SU-DHL-6 (cell line): ENCODE data around the gene AQP6.

Experiments used
- H2AFZ ChIP-seq: fragments of 200-600 bp; sonication (generic); 2 replicates; pipeline ENCODE4 v1.6.1; 2014; ENCODE audit warnings: low read depth, mild to moderate bottlenecking, moderate library complexity, mixed read lengths, antibody characterized with exemption, low read length; ENCODE audit not compliant: severe bottlenecking
- H3F3A ChIP-seq: fragments of 200-600 bp; shearing (Covaris generic); 2 replicates; pipeline ENCODE4 v1.6.0; 2016; ENCODE audit warnings: antibody characterized with exemption, mild to moderate bottlenecking; ENCODE audit not compliant: insufficient read depth
- H3K27ac ChIP-seq: fragments of 200-600 bp; sonication (generic); 2 replicates; pipeline ENCODE4 v1.5.1; 2016; ENCODE audit warnings: low read depth, mild to moderate bottlenecking, low read length, moderate library complexity, mixed read lengths
- H3K27me3 ChIP-seq: fragments of 200-600 bp; sonication (generic), shearing (Covaris generic); 2 replicates; pipeline ENCODE4 v1.6.0; 2014; ENCODE audit warnings: mild to moderate bottlenecking, low read length
- H3K36me3 ChIP-seq: fragments of 200-600 bp; sonication (generic); 2 replicates; pipeline ENCODE4 v1.6.1; 2014; ENCODE audit warnings: mild to moderate bottlenecking, low read length, mixed read lengths
- H3K4me2 ChIP-seq: fragments of 300-600, 200-600 bp; shearing (Covaris generic), sonication (generic); 2 replicates; pipeline ENCODE4 v1.6.0; 2014; ENCODE audit warnings: low read length, low read depth, mild to moderate bottlenecking; ENCODE audit not compliant: poor library complexity, severe bottlenecking
- H3K4me3 ChIP-seq: fragments of 200-600 bp; sonication (generic); 2 replicates; pipeline ENCODE4 v1.5.1; 2014; ENCODE audit warnings: antibody characterized with exemption, low read length, mild to moderate bottlenecking, mixed read lengths; ENCODE audit not compliant: insufficient read depth, poor library complexity, severe bottlenecking
- H3K79me2 ChIP-seq: fragments of 200-600 bp; sonication (generic); 2 replicates; pipeline ENCODE4 v1.6.1; 2014; ENCODE audit warnings: mild to moderate bottlenecking, low read length, moderate library complexity; ENCODE audit not compliant: insufficient read depth
- H3K9ac ChIP-seq: fragments of 200-600 bp; sonication (generic); 2 replicates; pipeline ENCODE4 v1.7.0; 2014; ENCODE audit warnings: mild to moderate bottlenecking, low read length
- H3K9me2 ChIP-seq: fragments of 200-600 bp; sonication (generic); replicated peaks from 2 replicates; pipeline ENCODE4 v1.6.1; 2014; ENCODE audit warnings: low read length; ENCODE audit not compliant: insufficient read depth
- H3K9me3 ChIP-seq: fragments of 200-600 bp; sonication (generic); 2 replicates; pipeline ENCODE4 v1.6.1; 2014; ENCODE audit warnings: low read length, mixed read lengths; ENCODE audit not compliant: insufficient read depth
- H4K20me1 ChIP-seq: fragments of 200-600 bp; sonication (generic); 2 replicates; pipeline ENCODE4 v1.6.1; 2014; ENCODE audit warnings: low read depth, mild to moderate bottlenecking, antibody characterized with exemption, low read length, moderate library complexity, mixed read lengths
- CTCF ChIP-seq: fragments of 200-600 bp; sonication (generic); IDR thresholded peaks from one replicate; pipeline ENCODE4 v1.5.1; 2017; ENCODE audit warnings: antibody characterized with exemption, mild to moderate bottlenecking, low read length, moderate library complexity; ENCODE audit not compliant: insufficient read depth, poor library complexity, severe bottlenecking
- EZH2phosphoT487 ChIP-seq: fragments of 200-600 bp; sonication (generic), shearing (Covaris generic); conservative IDR thresholded peaks from 2 replicates; pipeline ENCODE4 v1.6.1; 2018; ENCODE audit warnings: mild to moderate bottlenecking, antibody characterized with exemption, low read length, moderate library complexity, mixed read lengths

AQP6 gene

GRCh38 chr12:49947593-49948226 is 25.0 kb upstream of the AQP6 start:
- H3K9ac ChIP-seq, result no peak overlapping the region

GRCh38 chr12:49948866-49949845 is 23.6 kb upstream of the AQP6 start:
- Histone ChIP-seq H3K9me3 (no peaks in the 10 kb centered on the region), H3K9me2 (no peaks in the 10 kb centered on the region)

More at GRCh38 chr12:49947593-49948226, 25.0 kb upstream of the AQP6 start:
- Histone ChIP-seq H3K79me2 (no peaks in the 10 kb centered on the region), H3K4me3 (no peak overlapping the region), H3F3A (no peaks in the 10 kb centered on the region), H3K36me3 (no peaks in the 10 kb centered on the region), H3K4me2 (no peak overlapping the region), H3K9me3 (no peaks in the 10 kb centered on the region), H2AFZ (no peak overlapping the region), H3K27ac (no peak overlapping the region), H3K9me2 (no peaks in the 10 kb centered on the region), H3K27me3 (no peaks in the 10 kb centered on the region), H4K20me1 (no peaks in the 10 kb centered on the region)
- TF ChIP-seq CTCF, result no peak
- TF ChIP-seq EZH2phosphoT487, result no peak

GRCh38 chr12:49949866-49950265 is 22.9 kb upstream of the AQP6 start:
- TF ChIP-seq EZH2phosphoT487, result no peak
- H3K36me3 ChIP-seq, result no peaks in the 10 kb centered on the region
- no peaks in the 10 kb centered on the region for H4K20me1 ChIP-seq
- H3K4me3 ChIP-seq, result no peak overlapping the region
- no peak overlapping the region for H3K9ac ChIP-seq
- H3K27ac ChIP-seq, result no peak overlapping the region
- no peaks in the 10 kb centered on the region for H3K79me2 ChIP-seq
- H3F3A ChIP-seq, result no peaks in the 10 kb centered on the region
- no peak overlapping the region for H3K4me2 ChIP-seq
- no peaks in the 10 kb centered on the region for H3K9me2 ChIP-seq
- no peaks in the 10 kb centered on the region for H3K27me3 ChIP-seq
- H3K9me3 ChIP-seq, result no peaks in the 10 kb centered on the region
- H2AFZ ChIP-seq, result no peak overlapping the region

More at GRCh38 chr12:49948866-49949845, 23.6 kb upstream of the AQP6 start:
- Histone ChIP-seq H2AFZ (no peak overlapping the region), H3K4me2 (no peak overlapping the region), H4K20me1 (no peaks in the 10 kb centered on the region), H3K27me3 (no peaks in the 10 kb centered on the region), H3K4me3 (no peak overlapping the region), H3K79me2 (no peaks in the 10 kb centered on the region), H3K9ac (no peak overlapping the region), H3K27ac (no peak overlapping the region), H3K36me3 (no peaks in the 10 kb centered on the region), H3F3A (no peaks in the 10 kb centered on the region)
- no peak for TF ChIP-seq EZH2phosphoT487
- TF ChIP-seq CTCF, result no peak
